C4-2B (cell line): ENCODE results near the gene SIRPD.

ENCODE experiments used
- ZFX ChIP-seq: fragments of 450-650 bp; IDR thresholded peaks from 2 replicates; pipeline ENCODE4 v1.6.1; 2017
- TF ChIP-seq, protein P1 (sequence below): fragments of 450-650 bp; conservative IDR thresholded peaks from 2 replicates; pipeline ENCODE4 v1.5.1; 2017; ENCODE audit warnings: mild to moderate bottlenecking

DNA sequence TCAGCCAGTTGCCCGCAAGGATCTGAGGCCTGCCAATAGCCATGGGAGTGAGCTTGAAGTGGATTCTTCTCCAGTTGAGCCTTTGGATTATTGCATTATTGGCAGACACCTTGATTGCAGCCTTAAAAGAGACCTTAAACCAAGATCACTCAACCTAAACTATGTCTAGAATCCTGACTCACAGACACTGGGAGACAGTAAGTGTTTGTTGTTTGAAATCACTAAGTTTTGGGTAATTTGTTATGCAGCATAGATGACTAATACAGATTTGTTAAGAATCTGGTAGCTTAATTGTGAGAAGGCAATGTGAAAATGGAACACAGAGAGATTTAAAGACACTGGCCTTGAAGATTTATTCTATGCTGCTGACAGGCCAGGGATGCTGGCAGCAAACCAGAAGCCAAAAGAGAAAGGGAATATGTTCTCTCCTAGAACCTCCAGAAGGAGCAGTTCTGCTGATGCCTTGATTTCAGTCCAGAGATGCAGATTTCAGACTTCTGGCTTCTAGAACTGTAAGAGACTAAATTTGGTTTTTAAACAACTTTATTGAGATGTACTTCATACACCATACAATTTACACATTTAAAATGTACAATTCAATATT is 17.6 kb downstream of the SIRPD start:
- TF ChIP-seq, protein P1, sequence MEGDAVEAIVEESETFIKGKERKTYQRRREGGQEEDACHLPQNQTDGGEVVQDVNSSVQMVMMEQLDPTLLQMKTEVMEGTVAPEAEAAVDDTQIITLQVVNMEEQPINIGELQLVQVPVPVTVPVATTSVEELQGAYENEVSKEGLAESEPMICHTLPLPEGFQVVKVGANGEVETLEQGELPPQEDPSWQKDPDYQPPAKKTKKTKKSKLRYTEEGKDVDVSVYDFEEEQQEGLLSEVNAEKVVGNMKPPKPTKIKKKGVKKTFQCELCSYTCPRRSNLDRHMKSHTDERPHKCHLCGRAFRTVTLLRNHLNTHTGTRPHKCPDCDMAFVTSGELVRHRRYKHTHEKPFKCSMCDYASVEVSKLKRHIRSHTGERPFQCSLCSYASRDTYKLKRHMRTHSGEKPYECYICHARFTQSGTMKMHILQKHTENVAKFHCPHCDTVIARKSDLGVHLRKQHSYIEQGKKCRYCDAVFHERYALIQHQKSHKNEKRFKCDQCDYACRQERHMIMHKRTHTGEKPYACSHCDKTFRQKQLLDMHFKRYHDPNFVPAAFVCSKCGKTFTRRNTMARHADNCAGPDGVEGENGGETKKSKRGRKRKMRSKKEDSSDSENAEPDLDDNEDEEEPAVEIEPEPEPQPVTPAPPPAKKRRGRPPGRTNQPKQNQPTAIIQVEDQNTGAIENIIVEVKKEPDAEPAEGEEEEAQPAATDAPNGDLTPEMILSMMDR = no peak
- no peak for TF ChIP-seq ZFX
